Adipocyte (in vitro differentiated cells): ENCODE measurements around the gene NAGLU.
A peak's percentile ranks its signal among the peaks of the same experiment; 100 is the strongest.

ENCODE experiments used
- DNase-seq: peaks from one replicate; pipeline ENCODE4 v3.0.0-alpha.2; 2015; ENCODE audit warnings: low read depth
- H3K27me3 ChIP-seq: replicated peaks from 2 replicates; pipeline ENCODE4 v1.7.0; 2013; ENCODE audit warnings: mild to moderate bottlenecking, low read length, moderate library complexity; ENCODE audit not compliant: control insufficient read depth, insufficient read depth
- H3K36me3 ChIP-seq: 2 replicates; pipeline ENCODE4 v1.7.0; 2013; ENCODE audit warnings: low read length, mild to moderate bottlenecking, moderate library complexity; ENCODE audit not compliant: control insufficient read depth, insufficient read depth, severe bottlenecking
- H3K4me1 ChIP-seq: 2 replicates; pipeline ENCODE4 v1.7.0; 2013; ENCODE audit warnings: mild to moderate bottlenecking, low read length, moderate library complexity; ENCODE audit not compliant: control insufficient read depth, insufficient read depth
- H3K4me3 ChIP-seq: 2 replicates; pipeline ENCODE4 v1.7.0; 2013; ENCODE audit warnings: mild to moderate bottlenecking, low read length, moderate library complexity
- H3K9ac ChIP-seq: 2 replicates; pipeline ENCODE4 v1.7.0; 2013; ENCODE audit warnings: mild to moderate bottlenecking, low read length, moderate library complexity
- H3K9me3 ChIP-seq: 2 replicates; pipeline ENCODE4 v1.7.0; 2013; ENCODE audit warnings: mild to moderate bottlenecking, low read length, moderate library complexity; ENCODE audit not compliant: control insufficient read depth

NAGLU gene

GRCh38 chr17:42521666-42522262, 14.3 kb upstream of the NAGLU start:
- Histone ChIP-seq H3K4me3 (no peak overlapping the region), H3K4me1 (peaks cover 79% of the 10 kb centered on the region), H3K27me3 (no peaks in the 10 kb centered on the region), H3K36me3 (no peaks in the 10 kb centered on the region), H3K9ac (peak overlapping the region; percentile 90), H3K9me3 (no peaks in the 10 kb centered on the region)
- no peak for DNase-seq

- no peak for DNase-seq
- Histone ChIP-seq H3K4me1 (peaks cover 81% of the 10 kb centered on the region), H3K9ac (peak overlapping the region; percentile 90), H3K4me3 (no peak overlapping the region), H3K9me3 (no peaks in the 10 kb centered on the region), H3K36me3 (no peaks in the 10 kb centered on the region), H3K27me3 (no peaks in the 10 kb centered on the region)
Observed at GRCh38 chr17:42522263-42522790, 13.7 kb upstream of the NAGLU start.

- Histone ChIP-seq H3K9me3 (no peaks in the 10 kb centered on the region), H3K27me3 (no peaks in the 10 kb centered on the region), H3K9ac (peak overlapping the region; percentile 90), H3K36me3 (no peaks in the 10 kb centered on the region), H3K4me3 (no peak overlapping the region), H3K4me1 (peaks cover 76% of the 10 kb centered on the region)
- no peak for DNase-seq
Observed at GRCh38 chr17:42522798-42523278, 13.2 kb upstream of the NAGLU start.

DNA sequence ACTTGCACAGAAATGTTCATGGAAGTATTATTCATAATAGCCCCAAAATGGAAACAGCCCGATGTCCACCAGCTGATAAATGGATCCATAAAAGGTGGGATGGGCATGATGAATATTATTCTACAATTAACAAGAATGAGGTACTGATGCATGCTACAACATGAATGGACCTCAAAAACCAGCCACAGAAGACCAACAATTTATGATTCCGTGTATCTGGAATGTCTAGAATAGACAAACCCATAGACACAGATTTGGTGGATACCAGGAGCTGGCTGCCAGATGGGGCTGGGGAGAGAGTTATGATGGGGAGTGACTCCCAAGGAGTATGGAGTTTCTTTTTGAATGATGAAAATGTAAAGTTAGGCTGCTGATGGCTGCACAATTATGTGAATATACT, 10.8 kb upstream of the NAGLU start:
- Histone ChIP-seq H3K9me3 (no peaks in the 10 kb centered on the region), H3K4me3 (no peak overlapping the region), H3K36me3 (no peaks in the 10 kb centered on the region), H3K4me1 (peaks cover 55% of the 10 kb centered on the region), H3K9ac (no peak overlapping the region), H3K27me3 (no peaks in the 10 kb centered on the region)
- no peak for DNase-seq

GRCh38 chr17:42526031-42526444, 10.0 kb upstream of the NAGLU start:
- Histone ChIP-seq H3K9me3 (no peaks in the 10 kb centered on the region), H3K4me3 (no peak overlapping the region), H3K9ac (peak overlapping the region; percentile 29), H3K4me1 (peaks cover 46% of the 10 kb centered on the region), H3K27me3 (no peaks in the 10 kb centered on the region), H3K36me3 (no peaks in the 10 kb centered on the region)
- no peak for DNase-seq

GRCh38 chr17:42527932-42528331, 8.1 kb upstream of the NAGLU start:
- no peaks in the 10 kb centered on the region for H3K9me3 ChIP-seq
- H3K27me3 ChIP-seq, result no peaks in the 10 kb centered on the region
- DNase-seq, result no peak

DNA sequence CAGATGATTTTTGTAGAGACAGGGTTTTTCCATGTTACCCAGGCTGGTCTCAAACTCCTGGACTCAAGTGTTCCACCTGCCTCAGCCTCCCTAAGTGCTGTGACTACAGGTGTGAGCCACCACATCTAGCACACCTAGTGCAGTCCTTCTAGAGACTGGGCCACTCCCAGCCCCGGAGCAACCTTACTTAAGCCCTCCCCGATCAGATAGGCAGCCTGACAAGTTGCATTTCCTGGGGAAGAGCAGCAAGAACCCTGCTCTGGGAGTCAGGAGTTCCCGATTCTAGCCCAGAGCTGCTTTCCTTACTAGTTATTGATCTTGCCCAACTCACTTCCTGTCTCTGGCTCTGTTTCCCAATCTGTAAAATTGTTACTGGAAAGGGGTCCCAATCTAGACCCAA, 7.0 kb upstream of the NAGLU start:
- H3K36me3 ChIP-seq, result no peaks in the 10 kb centered on the region
- H3K27me3 ChIP-seq, result no peaks in the 10 kb centered on the region
- no peaks in the 10 kb centered on the region for H3K9me3 ChIP-seq
- DNase-seq, result no peak
- H3K4me1 ChIP-seq, result peaks cover 30% of the 10 kb centered on the region
- no peak overlapping the region for H3K4me3 ChIP-seq
- H3K9ac ChIP-seq, result no peak overlapping the region

More at GRCh38 chr17:42527932-42528331, 8.1 kb upstream of the NAGLU start:
- Histone ChIP-seq H3K9ac (no peak overlapping the region), H3K4me3 (no peak overlapping the region), H3K36me3 (no peaks in the 10 kb centered on the region), H3K4me1 (peaks cover 33% of the 10 kb centered on the region)

DNA sequence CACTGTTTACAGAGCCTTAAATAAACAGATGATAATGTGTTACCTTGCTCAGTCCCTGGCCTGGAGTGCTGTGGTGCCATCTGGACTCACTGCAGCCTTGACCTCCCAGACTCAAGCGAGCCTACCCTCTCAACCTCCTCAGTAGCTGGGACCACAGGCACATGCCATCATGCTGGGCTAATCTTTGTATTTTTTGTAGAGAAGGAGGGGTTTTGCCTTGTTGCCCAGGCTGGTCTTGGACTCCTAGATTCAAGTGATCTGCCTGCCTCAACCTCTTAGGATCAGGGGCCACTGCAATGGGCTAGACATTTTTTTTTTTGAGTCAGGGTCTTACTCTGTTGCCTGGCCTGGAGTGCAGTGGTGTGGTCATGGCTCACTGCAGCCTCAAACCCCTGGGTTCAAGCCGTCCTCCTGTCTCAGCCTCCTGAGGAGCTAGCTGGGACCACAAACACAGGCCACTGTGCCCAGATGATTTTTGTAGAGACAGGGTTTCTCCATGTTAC, 5.0 kb upstream of the NAGLU start:
- Histone ChIP-seq H3K36me3 (no peaks in the 10 kb centered on the region), H3K4me1 (peaks cover 25% of the 10 kb centered on the region), H3K9ac (no peak overlapping the region), H3K27me3 (no peaks in the 10 kb centered on the region), H3K4me3 (no peak overlapping the region), H3K9me3 (no peaks in the 10 kb centered on the region)
- DNase-seq, result no peak

- DNase-seq, result peak; percentile 85
- no peaks in the 10 kb centered on the region for H3K9me3 ChIP-seq
Observed at GRCh38 chr17:42531455-42532354, 4.3 kb upstream of the NAGLU start.

DNA sequence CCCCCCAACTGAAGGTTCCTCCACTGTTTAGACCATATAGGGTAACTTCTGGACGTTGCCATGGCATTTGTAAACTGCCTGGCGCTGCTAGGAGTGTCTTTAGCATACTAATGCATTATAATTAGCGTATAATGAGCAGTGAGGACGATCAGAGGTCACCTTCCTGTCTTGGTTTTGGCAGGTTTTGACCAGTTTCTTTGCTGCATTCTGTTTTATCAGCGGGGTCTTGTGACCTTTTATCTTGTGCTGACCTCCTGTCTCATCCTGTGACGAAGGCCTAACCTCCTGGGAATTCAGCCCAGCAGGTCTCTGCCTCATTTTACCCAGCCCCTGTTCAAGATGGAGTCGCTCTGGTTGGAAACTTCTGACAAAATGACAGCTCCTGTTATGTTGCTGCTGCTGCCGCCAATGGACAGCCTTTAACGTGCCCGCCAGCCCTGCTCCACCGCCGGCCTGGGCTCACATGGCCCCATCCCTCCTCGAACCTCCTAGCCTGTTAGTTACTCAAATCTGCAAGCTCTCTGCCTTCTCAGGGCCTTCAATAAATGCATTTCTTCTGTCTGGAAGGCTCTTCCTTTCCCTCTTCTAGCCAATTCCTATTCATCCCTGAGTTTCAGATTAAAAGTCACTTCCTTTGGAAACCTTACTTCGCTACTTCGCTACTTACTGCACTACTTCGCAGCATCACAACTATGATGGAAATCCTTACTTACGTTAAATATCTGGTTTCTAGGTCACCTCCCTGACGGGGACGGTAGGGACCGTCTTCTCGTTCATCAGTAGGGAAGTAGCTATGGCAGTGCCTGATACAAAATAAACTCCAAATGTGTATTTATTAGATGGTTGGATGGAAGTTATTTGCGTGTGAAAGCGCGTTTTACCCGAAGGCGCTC, 640 bp upstream of the NAGLU start:
- Histone ChIP-seq H3K9ac (peak overlapping the region; percentile 89), H3K9me3 (no peaks in the 10 kb centered on the region), H3K36me3 (peaks cover 22% of the 10 kb centered on the region), H3K27me3 (no peaks in the 10 kb centered on the region), H3K4me3 (peak overlapping the region; percentile 90), H3K4me1 (peaks cover 23% of the 10 kb centered on the region)
- no peak for DNase-seq

More at GRCh38 chr17:42531455-42532354, 4.3 kb upstream of the NAGLU start:
- Histone ChIP-seq H3K9ac (peak overlapping the region; percentile 79), H3K27me3 (no peaks in the 10 kb centered on the region), H3K4me3 (peak overlapping the region; percentile 76), H3K36me3 (no peaks in the 10 kb centered on the region), H3K4me1 (peaks cover 20% of the 10 kb centered on the region)
